Measurements from ENCODE around the gene MUC22. TPM values are rescaled to one million over a fixed set of nuclear protein-coding genes. Genes with fewer than 3 reads are reported as not detected.

MUC22 gene
- total and polyA plus RNA-seq, 4 donors = not detected

- H3K4me3 ChIP-seq (ENCODE audit: low read depth in 1 of 3, low read length in 3 of 3) = no peak overlapping the region
- no peaks in the 10 kb centered on the region for H3K4me1 ChIP-seq (ENCODE audit: control insufficient read depth in 4 of 4, insufficient read depth in 4 of 4, low read length in 3 of 4)
- H3K36me3 ChIP-seq (ENCODE audit: control insufficient read depth in 4 of 4, insufficient read depth in 3 of 4, low read depth in 1 of 4, low read length in 3 of 4) = no peaks in the 10 kb centered on the region
- TF ChIP-seq RAD21 (IDR thresholded peaks at IDR 0.05) = no peak
- TF ChIP-seq SP1 (IDR thresholded peaks at IDR 0.05) = no peak
- TF ChIP-seq RXRA (IDR thresholded peaks at IDR 0.05) = no peak
- TF ChIP-seq YY1 (IDR thresholded peaks at IDR 0.05) = no peak
- H3K9ac ChIP-seq (ENCODE audit: low read depth in 1 of 2, low read length in 2 of 2) = no peak overlapping the region
- no peak for DNase-seq (ENCODE audit: low spot score)
- no peaks in the 10 kb centered on the region for H3K27me3 ChIP-seq (ENCODE audit: control insufficient read depth in 4 of 4, insufficient read depth in 4 of 4, low read length in 3 of 4)
- no peak overlapping the region for H3K27ac ChIP-seq (ENCODE audit: low read depth in 1 of 2, low read length in 2 of 2)
- WGBS = 77% methylated on average over 6 of the region's 6 CpGs
- H3K9me3 ChIP-seq (ENCODE audit: control insufficient read depth in 4 of 4, low read length in 3 of 4) = no peaks in the 10 kb centered on the region
Measured at GRCh38 chr6:30963641-30964040, 46.6 kb upstream of the MUC22 start.

GRCh38 chr6:30964075-30964474 is 46.2 kb upstream of the MUC22 start:
- no peak for DNase-seq (ENCODE audit: low spot score)
- Histone ChIP-seq H3K27ac (ENCODE audit: low read depth in 1 of 2, low read length in 2 of 2) (no peak overlapping the region), H3K9me3 (ENCODE audit: control insufficient read depth in 4 of 4, low read length in 3 of 4) (no peaks in the 10 kb centered on the region), H3K36me3 (ENCODE audit: control insufficient read depth in 4 of 4, insufficient read depth in 3 of 4, low read depth in 1 of 4, low read length in 3 of 4) (no peaks in the 10 kb centered on the region), H3K9ac (ENCODE audit: low read depth in 1 of 2, low read length in 2 of 2) (no peak overlapping the region), H3K27me3 (ENCODE audit: control insufficient read depth in 4 of 4, insufficient read depth in 4 of 4, low read length in 3 of 4) (no peaks in the 10 kb centered on the region), H3K4me1 (ENCODE audit: control insufficient read depth in 4 of 4, insufficient read depth in 4 of 4, low read length in 3 of 4) (no peaks in the 10 kb centered on the region), H3K4me3 (ENCODE audit: low read depth in 1 of 3, low read length in 3 of 3) (no peak overlapping the region)
- TF ChIP-seq RAD21 (IDR thresholded peaks at IDR 0.05) (no peak), EGR1 (IDR thresholded peaks at IDR 0.05; ENCODE audit: low read depth in 2 of 2) (no peak), SP1 (IDR thresholded peaks at IDR 0.05) (no peak), TAF1 (conservative IDR thresholded peaks at IDR 0.05) (no peak), YY1 (IDR thresholded peaks at IDR 0.05) (no peak), NR2F2 (IDR thresholded peaks at IDR 0.05) (no peak), HNF4A (conservative IDR thresholded peaks at IDR 0.05) (no peak), GABPA (IDR thresholded peaks at IDR 0.05 in 1 of 2, conservative IDR thresholded peaks at IDR 0.05 in 1 of 2) (no peak), MAX (IDR thresholded peaks at IDR 0.05) (no peak), RXRA (IDR thresholded peaks at IDR 0.05) (no peak), FOXA2 (IDR thresholded peaks at IDR 0.05) (no peak), ZBTB33 (IDR thresholded peaks at IDR 0.05) (no peak), HNF4G (IDR thresholded peaks at IDR 0.05) (no peak), ATF3 (IDR thresholded peaks at IDR 0.05) (no peak), JUND (IDR thresholded peaks at IDR 0.05) (no peak), FOXA1 (IDR thresholded peaks at IDR 0.05) (no peak)
- TF ChIP-seq, protein P1, sequence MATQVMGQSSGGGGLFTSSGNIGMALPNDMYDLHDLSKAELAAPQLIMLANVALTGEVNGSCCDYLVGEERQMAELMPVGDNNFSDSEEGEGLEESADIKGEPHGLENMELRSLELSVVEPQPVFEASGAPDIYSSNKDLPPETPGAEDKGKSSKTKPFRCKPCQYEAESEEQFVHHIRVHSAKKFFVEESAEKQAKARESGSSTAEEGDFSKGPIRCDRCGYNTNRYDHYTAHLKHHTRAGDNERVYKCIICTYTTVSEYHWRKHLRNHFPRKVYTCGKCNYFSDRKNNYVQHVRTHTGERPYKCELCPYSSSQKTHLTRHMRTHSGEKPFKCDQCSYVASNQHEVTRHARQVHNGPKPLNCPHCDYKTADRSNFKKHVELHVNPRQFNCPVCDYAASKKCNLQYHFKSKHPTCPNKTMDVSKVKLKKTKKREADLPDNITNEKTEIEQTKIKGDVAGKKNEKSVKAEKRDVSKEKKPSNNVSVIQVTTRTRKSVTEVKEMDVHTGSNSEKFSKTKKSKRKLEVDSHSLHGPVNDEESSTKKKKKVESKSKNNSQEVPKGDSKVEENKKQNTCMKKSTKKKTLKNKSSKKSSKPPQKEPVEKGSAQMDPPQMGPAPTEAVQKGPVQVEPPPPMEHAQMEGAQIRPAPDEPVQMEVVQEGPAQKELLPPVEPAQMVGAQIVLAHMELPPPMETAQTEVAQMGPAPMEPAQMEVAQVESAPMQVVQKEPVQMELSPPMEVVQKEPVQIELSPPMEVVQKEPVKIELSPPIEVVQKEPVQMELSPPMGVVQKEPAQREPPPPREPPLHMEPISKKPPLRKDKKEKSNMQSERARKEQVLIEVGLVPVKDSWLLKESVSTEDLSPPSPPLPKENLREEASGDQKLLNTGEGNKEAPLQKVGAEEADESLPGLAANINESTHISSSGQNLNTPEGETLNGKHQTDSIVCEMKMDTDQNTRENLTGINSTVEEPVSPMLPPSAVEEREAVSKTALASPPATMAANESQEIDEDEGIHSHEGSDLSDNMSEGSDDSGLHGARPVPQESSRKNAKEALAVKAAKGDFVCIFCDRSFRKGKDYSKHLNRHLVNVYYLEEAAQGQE (IDR thresholded peaks at IDR 0.05) = no peak
- TF ChIP-seq, protein P2, sequence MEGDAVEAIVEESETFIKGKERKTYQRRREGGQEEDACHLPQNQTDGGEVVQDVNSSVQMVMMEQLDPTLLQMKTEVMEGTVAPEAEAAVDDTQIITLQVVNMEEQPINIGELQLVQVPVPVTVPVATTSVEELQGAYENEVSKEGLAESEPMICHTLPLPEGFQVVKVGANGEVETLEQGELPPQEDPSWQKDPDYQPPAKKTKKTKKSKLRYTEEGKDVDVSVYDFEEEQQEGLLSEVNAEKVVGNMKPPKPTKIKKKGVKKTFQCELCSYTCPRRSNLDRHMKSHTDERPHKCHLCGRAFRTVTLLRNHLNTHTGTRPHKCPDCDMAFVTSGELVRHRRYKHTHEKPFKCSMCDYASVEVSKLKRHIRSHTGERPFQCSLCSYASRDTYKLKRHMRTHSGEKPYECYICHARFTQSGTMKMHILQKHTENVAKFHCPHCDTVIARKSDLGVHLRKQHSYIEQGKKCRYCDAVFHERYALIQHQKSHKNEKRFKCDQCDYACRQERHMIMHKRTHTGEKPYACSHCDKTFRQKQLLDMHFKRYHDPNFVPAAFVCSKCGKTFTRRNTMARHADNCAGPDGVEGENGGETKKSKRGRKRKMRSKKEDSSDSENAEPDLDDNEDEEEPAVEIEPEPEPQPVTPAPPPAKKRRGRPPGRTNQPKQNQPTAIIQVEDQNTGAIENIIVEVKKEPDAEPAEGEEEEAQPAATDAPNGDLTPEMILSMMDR (IDR thresholded peaks at IDR 0.05; ENCODE audit: low read depth, low read length, missing input control) = no peak
- WGBS = 85% methylated on average over 4 of the region's 4 CpGs

Measured in liver (tissue), 9 donors.